GM15510 (cell line): ENCODE data around the gene USP47.

Experiments
- POLR2A ChIP-seq: IDR thresholded peaks from 3 replicates; pipeline ENCODE4 v1.6.1; 2011; ENCODE audit warnings: borderline replicate concordance; ENCODE audit not compliant: insufficient read length; ENCODE audit errors: extremely low read depth

USP47 gene

DNA sequence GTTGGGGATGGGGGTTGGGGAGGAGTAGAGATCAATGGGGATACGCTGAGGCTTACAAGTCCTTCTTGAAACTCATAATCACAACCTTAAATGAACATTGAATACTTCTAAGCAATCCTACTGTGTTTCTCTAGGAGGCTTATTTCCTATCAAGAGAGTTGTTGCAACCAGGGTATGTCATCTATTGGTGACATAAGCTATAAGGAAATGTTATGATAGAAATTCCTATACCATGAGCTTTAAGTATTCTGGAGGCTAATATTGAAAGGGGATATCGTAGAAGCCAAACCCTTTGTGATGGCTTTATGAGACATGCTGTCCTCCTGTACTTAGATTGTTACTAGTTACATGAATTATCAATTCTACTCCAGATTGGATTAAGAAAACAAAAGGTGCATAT lies 93.8 kb downstream of the USP47 start:
- no peak for TF ChIP-seq POLR2A

DNA sequence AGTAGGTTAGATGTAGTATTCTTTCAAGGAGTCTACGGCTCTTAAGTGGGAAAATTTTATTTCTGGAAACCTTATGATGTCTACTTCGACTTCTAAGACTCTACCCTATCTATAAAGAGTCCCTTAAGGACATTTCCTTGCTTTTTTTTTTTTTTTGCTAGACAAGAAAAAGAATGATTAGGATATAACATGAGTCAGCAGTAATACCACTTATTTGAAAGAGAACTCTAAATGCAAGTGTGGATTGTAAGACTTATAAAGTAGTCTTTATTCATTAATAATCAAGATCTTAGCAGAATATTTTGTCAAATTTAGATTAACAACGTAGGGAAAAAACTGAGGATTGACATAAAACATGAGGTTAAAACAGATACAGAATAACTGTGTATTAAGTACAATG lies 95.7 kb downstream of the USP47 start:
- TF ChIP-seq POLR2A, result no peak

DNA sequence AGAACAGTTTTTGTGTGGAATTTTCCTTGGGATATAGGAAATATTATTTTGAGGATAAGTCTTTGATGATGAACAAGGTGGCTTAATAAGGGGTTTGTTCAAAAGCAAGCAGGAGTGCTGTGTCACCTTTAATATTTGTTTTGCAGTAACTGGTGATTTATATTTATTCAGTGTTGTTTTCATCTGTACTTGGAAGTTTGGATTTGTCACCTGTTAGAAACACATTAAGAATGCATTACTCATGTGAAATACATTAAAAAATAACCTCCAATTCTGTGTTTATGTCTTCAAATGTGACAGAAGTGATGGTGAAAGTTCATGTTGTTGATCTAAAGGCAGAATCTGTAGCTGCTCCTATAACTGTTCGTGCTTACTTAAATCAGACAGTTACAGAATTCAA lies 96.2 kb downstream of the USP47 start:
- TF ChIP-seq POLR2A, result no peak

DNA sequence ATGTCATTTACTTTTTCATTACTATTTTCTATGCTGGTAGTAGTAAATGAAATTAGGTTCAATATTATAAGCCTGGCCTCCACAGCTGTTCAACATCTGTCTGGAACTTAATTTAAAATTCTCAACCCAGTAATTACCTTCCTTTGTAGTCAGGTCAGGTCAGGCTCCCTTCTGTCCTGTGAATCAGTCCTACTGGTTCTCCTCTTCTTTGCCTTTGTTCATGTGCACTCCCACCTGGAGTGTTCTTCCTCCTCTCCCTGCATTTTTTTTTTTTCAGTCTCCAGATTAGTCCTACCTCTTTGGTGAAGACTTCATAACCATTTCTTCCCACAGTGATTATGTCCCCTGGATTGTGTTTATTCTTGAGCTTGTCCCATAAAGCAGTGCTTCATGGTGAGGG lies 98.8 kb downstream of the USP47 start:
- TF ChIP-seq POLR2A, result no peak

DNA sequence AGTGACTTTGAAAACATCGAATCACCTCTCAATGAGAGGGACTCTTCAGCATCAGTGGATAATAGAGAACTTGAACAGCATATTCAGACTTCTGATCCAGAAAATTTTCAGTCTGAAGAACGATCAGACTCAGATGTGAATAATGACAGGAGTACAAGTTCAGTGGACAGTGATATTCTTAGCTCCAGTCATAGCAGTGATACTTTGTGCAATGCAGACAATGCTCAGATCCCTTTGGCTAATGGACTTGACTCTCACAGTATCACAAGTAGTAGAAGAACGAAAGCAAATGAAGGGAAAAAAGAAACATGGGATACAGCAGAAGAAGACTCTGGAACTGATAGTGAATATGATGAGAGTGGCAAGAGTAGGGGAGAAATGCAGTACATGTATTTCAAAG lies 100.9 kb downstream of the USP47 start:
- TF ChIP-seq POLR2A, result no peak

DNA sequence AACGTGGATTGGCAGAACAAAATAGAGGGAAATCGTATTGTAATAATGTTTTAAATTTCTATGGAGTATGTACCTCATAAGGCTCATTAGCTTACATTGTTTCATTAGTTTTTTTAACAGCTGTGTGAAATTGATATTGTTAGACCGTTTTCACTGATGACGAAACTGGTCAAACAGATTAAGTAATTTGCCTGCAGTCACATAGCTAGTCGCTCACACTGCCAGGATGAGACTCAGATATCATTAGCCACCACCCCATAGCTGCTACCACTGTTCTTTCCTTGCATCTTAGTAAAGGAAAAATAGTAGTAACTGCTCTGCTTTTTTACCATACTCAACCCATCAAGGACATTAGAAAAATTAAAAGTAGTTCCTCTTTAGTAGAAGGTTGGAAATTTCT lies 102.7 kb downstream of the USP47 start:
- TF ChIP-seq POLR2A, result no peak

DNA sequence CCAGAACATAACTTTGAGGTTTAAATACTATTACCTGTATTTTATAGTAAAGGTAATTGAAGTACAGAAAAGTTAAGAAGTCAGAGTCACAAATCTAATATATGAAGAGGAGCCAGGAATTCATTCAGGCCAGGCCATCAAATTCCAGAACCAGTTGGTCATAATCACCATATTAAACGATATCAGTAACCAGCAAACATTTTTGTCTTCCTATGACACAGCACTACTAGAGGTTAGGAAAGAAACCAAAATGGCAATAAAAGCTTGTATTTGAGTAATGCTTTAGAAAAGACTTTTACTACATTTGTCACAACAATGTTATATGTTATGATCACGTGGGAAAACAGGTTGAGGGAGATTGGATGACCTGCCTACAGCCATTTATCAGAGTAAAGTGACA lies 104.4 kb downstream of the USP47 start:
- no peak for TF ChIP-seq POLR2A

DNA sequence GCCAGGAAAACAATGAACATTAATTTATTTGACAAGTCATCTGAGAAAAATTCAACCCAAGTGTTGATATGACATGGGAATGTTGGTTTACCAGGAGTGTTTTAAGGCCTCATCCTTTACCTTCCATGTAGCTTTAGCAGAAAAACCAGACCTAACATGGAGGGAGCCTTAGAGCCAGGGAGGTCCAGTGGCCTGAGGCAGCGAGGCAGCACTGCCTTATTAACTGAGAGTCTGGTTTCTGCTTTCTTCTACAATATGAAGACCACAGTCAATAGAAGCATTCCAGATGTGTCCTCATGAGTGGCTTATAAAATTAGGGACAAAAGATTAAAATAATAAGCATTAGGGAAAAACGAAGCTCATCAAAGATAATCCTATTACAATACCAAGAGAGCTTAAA lies 105.1 kb downstream of the USP47 start:
- no peak for TF ChIP-seq POLR2A

DNA sequence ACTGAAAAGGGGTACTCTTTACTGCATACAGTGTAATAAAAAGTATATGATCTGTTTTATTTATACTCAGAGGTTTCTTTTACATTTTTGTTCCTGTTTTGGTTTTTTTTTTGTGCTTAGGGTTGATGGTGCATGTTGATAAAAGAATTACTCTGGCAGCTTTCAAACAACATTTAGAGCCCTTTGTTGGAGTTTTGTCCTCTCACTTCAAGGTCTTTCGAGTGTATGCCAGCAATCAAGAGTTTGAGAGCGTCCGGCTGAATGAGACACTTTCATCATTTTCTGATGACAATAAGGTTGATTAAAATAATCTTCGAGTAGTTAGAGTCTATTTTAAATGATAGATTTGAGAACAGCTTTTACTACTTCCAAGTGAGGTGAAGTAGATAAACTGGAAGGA lies 106.1 kb downstream of the USP47 start:
- no peak for TF ChIP-seq POLR2A

DNA sequence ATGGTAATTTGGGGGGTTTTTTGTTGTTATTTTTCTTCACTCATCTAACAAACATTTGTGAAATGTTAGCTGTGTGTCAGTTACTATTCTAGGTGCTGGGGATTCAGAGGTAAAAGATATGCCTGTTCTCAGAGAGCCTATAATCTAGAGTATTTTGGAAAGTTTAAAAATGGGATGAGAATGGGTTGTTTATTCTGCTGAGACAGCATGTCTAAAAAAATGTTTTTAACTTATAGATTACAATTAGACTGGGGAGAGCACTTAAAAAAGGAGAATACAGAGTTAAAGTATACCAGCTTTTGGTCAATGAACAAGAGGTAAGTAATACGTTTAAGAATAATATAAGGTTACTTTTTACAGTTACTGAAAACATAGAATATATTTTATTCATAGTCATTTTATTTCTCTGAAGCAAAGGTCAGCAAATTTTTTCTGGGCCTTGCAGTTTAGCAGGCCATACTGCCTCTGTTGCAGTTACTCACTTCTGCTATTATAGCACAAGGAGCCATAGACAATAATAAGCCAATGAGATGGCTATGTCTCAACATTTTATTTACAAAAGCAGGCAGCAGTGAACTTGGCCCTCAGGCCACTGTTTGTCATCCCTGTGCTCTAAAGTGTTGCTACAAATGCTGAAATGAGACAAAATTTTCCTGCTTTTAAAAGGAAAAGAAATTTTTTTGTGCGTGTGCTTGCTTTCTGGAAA lies 106.6 kb downstream of the USP47 start:
- no peak for TF ChIP-seq POLR2A

DNA sequence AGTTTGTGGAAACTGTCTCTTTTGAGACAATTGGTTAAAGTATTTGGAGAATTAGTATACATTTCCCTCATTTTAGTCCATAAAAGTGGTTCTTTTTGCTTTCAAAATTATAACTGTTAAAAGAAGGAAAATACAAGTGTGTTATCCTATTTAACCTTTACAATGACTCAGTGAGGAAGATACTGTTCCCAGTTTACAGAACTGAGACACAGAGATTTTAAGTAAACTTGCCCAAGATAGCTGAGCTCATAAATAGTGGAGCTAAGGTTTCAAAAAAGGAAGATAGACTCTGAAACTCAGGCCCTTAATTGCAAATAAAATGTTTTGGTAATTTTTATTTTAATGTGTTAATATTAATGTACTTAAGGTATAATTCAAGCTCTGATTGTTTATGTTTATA lies 107.7 kb downstream of the USP47 start:
- TF ChIP-seq POLR2A, result no peak

DNA sequence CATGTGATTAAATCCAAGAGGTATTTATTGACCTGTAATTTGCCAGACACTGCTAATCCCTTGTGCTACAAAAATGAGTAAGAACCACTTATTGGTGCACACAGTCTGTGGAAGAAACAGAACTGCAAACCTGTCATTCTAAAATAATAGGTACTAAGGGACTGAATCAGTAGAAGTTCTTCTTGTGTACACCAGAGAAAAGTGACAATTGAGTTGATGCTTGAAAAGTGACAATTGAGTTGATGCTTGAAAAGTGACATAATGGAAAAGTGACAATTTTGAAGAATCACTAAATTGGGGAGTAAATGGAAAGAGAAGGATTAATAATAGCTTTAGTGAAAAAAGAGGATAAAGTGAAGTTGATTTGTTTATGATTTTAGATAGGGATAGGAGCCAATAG lies 110.3 kb downstream of the USP47 start:
- no peak for TF ChIP-seq POLR2A

DNA sequence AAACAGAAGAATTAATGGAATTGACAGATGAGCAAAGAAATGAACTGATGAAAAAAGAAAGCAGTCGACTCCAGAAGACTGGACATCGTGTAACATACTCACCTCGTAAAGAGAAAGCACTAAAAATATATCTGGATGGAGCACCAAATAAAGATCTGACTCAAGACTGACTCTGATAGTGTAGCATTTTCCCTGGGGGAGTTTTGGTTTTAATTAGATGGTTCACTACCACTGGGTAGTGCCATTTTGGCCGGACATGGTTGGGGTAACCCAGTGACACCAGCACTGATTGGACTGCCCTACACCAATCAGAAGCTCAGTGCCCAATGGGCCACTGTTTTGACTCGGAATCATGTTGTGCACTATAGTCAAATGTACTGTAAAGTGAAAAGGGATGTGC lies 114.2 kb downstream of the USP47 start:
- no peak for TF ChIP-seq POLR2A

DNA sequence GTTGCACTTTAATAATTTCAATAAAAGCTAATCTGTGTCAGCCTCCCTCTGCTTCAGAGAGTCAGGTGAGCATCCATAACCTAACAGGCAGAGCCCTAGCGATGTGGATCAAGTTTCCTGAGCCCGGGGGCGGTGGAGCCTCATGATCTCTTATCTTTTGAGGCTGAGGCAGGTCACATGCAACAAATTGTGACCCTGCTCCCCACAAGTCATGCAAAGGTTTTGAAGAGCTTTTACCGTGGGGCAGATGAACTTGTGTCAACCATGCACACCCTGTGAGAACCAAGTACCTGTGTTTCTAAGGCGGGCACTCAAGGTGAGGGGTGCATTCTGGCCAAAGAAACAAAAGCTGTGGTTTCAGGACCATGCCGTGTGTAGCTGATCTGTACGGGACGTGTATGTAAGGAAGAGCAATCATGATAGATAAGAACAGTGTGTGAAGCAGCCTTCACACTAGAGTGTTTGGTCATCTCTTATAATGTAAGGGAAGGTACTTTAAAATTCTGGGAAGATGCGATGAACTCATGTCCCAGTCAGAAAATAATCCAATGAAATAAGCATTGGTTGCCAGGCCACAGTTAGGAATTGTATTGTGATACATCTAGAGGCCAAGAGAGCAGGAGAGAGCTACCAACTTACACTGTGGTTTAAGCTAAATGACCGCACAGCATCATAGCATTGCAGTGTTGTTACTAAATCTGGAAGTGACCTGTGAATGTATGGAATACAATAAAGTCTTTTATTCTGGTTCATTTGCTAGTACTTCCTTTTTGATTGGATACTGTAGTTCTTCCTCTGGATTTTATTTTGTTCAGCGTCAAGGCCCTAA lies 116.8 kb downstream of the USP47 start:
- TF ChIP-seq POLR2A, result no peak

DNA sequence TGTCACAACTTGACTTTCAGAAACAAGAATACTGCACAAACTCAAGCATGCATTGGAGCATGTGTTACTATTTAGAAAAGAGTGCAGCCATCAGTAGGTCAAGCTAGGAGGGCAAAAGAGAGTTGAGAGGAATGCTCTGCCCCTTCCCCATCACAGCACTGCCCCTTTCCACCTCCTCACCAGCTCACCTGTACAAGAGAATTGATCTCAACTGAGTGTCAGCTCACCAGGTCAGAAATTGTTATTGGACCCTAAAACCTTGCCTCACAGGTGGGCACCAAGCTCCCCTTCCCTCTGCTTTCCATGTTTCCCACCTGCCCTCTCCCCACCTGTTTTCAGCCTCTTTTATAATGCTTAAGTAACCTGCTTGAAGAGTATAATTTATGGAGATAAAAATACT lies 117.8 kb downstream of the USP47 start:
- TF ChIP-seq POLR2A, result no peak

DNA sequence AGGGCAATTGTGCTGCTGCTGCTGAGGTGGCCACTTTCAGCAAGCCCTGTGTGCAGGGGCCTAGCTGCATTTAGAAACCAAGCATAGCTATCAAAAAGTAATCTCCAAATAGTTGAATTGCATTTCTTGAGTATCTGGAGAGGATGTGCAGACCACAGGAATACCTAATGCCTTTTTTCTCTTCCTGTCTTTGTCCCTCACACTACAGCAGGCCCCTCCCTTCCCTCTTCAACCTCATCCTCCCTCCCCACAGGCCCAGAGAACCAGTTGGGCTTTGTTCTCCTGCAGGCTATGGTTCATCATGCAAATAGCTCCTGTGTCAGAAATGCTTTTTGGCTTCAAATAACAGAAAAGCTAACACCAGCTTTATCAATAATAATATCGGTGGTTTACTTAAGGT lies 118.9 kb downstream of the USP47 start:
- TF ChIP-seq POLR2A, result no peak
